ENCODE results near the gene TRIM62. TPM values are rescaled to one million over a fixed set of nuclear protein-coding genes. Genes with fewer than 3 reads are reported as not detected.

Gene TRIM62
- total and polyA plus RNA-seq, 2 experiments from 2014 or later: 2.5 to 4.2 TPM

DNA sequence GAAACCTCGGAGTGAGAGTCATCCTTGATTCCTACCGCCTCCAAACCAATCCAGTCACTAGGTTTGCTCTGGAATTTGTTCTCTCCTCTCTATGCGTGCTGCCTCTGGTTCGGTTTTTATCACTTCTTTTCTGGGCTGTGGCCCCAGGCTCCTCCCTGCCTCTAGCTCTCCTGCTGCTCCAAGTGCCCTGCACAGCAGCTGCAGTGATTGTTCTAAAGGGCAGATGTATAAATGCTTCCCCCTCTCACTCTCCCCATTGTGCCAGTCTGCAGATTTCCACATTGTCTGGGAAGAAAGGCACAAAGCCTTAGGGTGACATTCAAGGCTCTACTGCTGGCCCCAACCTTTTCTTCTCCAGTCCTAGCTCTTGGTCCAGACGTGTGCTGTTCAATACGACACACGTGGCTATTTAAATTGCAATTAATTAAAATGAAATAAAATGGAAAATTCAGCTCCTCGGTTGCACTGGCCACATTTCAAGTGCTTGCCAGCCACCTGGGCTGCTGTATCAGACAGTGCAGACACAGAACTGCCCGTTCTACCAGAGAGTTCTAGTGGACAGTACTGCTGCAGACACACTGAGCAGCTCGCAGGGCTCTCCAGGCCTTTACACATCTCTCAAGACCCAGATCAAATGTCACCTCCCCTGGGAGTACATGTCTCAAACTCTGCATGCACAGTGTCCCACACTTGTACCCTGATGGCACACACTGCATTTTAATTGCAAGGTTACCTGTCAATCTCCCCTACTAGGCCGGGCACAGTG lies 12.4 kb downstream of the TRIM62 start:
- 71% methylated on average over 11 of the region's 11 CpGs for WGBS (ENCODE audit: low lambda C conversion rate, missing lambda C conversion rate)
- Histone ChIP-seq H3K79me2 (no peaks in the 10 kb centered on the region), H3K27me3 (no peaks in the 10 kb centered on the region), H2AFZ (no peak overlapping the region), H3K9me3 (ENCODE audit: low read depth) (no peaks in the 10 kb centered on the region), H3K36me3 (replicated peaks; ENCODE audit: insufficient read depth, low read depth) (no peaks in the 10 kb centered on the region), H3K27ac (no peak overlapping the region), H3K9me2 (replicated peaks; ENCODE audit: insufficient read depth) (no peaks in the 10 kb centered on the region), H3K4me3 (no peak overlapping the region), H4K20me1 (ENCODE audit: insufficient read depth, poor library complexity, severe bottlenecking) (no peaks in the 10 kb centered on the region), H3K4me2 (no peak overlapping the region), H3K4me1 (ENCODE audit: insufficient read depth) (no peaks in the 10 kb centered on the region)
- DNase-seq (ENCODE audit: low spot score): no peak
- no peak for TF ChIP-seq EZH2 (IDR thresholded peaks at IDR 0.05; ENCODE audit: borderline replicate concordance)
- no peak for TF ChIP-seq EZH2phosphoT487 (IDR thresholded peaks at IDR 0.05; ENCODE audit: low read depth, severe bottlenecking, unreplicated experiment)
- TF ChIP-seq, protein P1, sequence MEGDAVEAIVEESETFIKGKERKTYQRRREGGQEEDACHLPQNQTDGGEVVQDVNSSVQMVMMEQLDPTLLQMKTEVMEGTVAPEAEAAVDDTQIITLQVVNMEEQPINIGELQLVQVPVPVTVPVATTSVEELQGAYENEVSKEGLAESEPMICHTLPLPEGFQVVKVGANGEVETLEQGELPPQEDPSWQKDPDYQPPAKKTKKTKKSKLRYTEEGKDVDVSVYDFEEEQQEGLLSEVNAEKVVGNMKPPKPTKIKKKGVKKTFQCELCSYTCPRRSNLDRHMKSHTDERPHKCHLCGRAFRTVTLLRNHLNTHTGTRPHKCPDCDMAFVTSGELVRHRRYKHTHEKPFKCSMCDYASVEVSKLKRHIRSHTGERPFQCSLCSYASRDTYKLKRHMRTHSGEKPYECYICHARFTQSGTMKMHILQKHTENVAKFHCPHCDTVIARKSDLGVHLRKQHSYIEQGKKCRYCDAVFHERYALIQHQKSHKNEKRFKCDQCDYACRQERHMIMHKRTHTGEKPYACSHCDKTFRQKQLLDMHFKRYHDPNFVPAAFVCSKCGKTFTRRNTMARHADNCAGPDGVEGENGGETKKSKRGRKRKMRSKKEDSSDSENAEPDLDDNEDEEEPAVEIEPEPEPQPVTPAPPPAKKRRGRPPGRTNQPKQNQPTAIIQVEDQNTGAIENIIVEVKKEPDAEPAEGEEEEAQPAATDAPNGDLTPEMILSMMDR (IDR thresholded peaks at IDR 0.05; ENCODE audit: poor library complexity): no peak

DNA sequence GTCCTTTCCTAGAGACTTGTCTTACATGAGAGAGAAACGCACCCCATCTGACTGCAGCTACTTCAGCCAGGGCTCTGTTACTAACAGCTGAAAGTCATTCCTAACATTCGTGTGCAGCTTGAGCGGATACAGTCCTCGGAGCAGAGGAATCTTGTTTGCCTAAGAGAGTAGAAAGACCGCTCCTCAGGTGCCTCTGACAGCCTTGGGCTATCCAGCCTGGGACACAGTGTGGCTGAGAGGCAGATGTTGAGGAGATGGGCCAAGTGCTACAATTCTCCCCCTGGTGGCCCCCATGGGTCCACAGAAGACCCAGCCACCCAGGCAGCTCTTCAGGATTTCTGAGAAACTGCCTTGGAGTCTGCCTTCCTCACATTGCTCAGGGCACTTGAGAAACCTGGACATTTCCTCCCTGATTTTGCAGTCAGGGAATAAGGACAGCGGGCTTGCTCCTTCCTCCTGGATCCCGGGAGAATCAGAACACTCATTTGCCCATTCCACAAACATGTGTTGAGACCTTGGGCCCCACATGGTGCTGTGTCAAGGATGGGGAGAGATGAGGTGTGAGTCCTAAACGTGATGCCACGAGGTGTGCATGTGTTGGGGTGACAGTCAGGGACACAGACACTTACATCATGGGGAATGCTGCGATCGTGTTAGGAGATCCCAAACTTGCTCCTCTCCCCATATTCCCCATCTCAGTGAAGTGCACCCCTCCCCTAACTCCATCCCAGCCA lies 13.1 kb downstream of the TRIM62 start:
- Histone ChIP-seq H3K4me2 (no peak overlapping the region), H3K27ac (no peak overlapping the region), H3K9me3 (ENCODE audit: low read depth) (no peaks in the 10 kb centered on the region), H3K4me1 (ENCODE audit: insufficient read depth) (no peaks in the 10 kb centered on the region), H3K36me3 (replicated peaks; ENCODE audit: insufficient read depth, low read depth) (no peaks in the 10 kb centered on the region), H3K9me2 (replicated peaks; ENCODE audit: insufficient read depth) (no peaks in the 10 kb centered on the region), H2AFZ (no peak overlapping the region), H3K4me3 (no peak overlapping the region), H3K27me3 (no peaks in the 10 kb centered on the region), H3K79me2 (no peaks in the 10 kb centered on the region), H4K20me1 (ENCODE audit: insufficient read depth, poor library complexity, severe bottlenecking) (no peaks in the 10 kb centered on the region)
- WGBS (ENCODE audit: low lambda C conversion rate, missing lambda C conversion rate): 67% methylated on average over 11 of the region's 11 CpGs
- no peak for TF ChIP-seq EZH2 (IDR thresholded peaks at IDR 0.05; ENCODE audit: borderline replicate concordance)
- TF ChIP-seq, protein P1 (IDR thresholded peaks at IDR 0.05; ENCODE audit: poor library complexity): no peak
- no peak for TF ChIP-seq EZH2phosphoT487 (IDR thresholded peaks at IDR 0.05; ENCODE audit: low read depth, severe bottlenecking, unreplicated experiment)
- no peak for DNase-seq (ENCODE audit: low spot score)

GRCh38 chr1:33167650-33168447 lies 14.0 kb downstream of the TRIM62 start:
- TF ChIP-seq EZH2 (IDR thresholded peaks at IDR 0.05; ENCODE audit: borderline replicate concordance): no peak
- no peak for TF ChIP-seq EZH2phosphoT487 (IDR thresholded peaks at IDR 0.05; ENCODE audit: low read depth, severe bottlenecking, unreplicated experiment)
- TF ChIP-seq, protein P1 (IDR thresholded peaks at IDR 0.05; ENCODE audit: poor library complexity): no peak
- no peak for DNase-seq (ENCODE audit: low spot score)
- no peaks in the 10 kb centered on the region for H3K36me3 ChIP-seq (replicated peaks; ENCODE audit: insufficient read depth, low read depth)
- no peak overlapping the region for H2AFZ ChIP-seq
- H3K9me3 ChIP-seq (ENCODE audit: low read depth): no peaks in the 10 kb centered on the region
- 95% methylated on average over 4 of the region's 4 CpGs for WGBS (ENCODE audit: low lambda C conversion rate, missing lambda C conversion rate)
- no peaks in the 10 kb centered on the region for H3K27me3 ChIP-seq
- H3K27ac ChIP-seq: no peak overlapping the region
- H3K4me1 ChIP-seq (ENCODE audit: insufficient read depth): peaks cover 8% of the 10 kb centered on the region
- no peaks in the 10 kb centered on the region for H4K20me1 ChIP-seq (ENCODE audit: insufficient read depth, poor library complexity, severe bottlenecking)
- H3K9me2 ChIP-seq (replicated peaks; ENCODE audit: insufficient read depth): no peaks in the 10 kb centered on the region
- no peak overlapping the region for H3K4me3 ChIP-seq
- no peak overlapping the region for H3K4me2 ChIP-seq
- H3K79me2 ChIP-seq: no peaks in the 10 kb centered on the region

All from hepatocyte (in vitro differentiated cells).